ENCODE data around the gene DOCK1. TPM values are rescaled to one million over a fixed set of nuclear protein-coding genes. Genes with fewer than 3 reads are reported as not detected.

Gene DOCK1
- total RNA-seq, 1 experiment from 2014 or later: 40.0 TPM

DNA sequence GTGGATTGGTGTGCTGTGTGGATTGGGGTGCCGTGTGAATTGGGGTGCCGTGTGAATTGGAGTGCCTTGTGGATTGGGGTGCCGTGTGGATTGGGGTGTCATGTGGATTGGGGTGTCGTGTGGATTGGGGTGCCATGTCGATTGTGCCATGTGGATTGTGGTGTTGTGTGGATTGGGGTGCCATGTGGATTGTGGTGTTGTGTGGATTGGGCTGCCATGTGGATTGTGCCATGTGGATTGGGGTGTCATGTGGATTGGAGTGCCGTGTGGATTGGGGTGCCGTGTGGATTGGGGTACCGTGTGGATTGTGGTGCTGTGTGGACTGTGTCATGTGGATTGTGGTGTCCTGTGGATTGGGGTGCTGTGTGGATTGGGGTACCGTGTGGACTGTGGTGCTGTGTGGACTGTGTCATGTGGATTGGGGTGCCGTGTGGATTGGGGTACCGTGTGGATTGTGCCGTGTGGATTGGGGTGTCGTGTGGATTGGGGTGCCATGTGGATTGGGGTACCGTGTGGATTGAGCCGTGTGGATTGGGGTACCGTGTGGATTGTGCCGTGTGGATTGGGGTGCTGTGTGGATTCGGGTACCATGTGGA lies 523.3 kb downstream of the DOCK1 start:
- BruUV-seq (replicated peaks): no TSS peak
- CTCF ChIA-PET: no interaction called here
- H3K27me3 Mint-ChIP-seq (ENCODE audit: insufficient read depth, unreplicated experiment): no peaks in the 10 kb centered on the region
- no peak overlapping the region for H3K4me3 Mint-ChIP-seq (ENCODE audit: unreplicated experiment)
- no peak for DNase-seq (ENCODE audit: unreplicated experiment)
- POLR2A ChIA-PET: no interaction called here
- H3K4me1 Mint-ChIP-seq (ENCODE audit: insufficient read depth, unreplicated experiment): no peaks in the 10 kb centered on the region
- H3K27ac Mint-ChIP-seq (ENCODE audit: low read depth, unreplicated experiment): no peak overlapping the region
- intact Hi-C loops (cut with micrococcal nuclease): no loop called here
- H3K36me3 Mint-ChIP-seq (ENCODE audit: insufficient read depth, unreplicated experiment): peaks cover 19% of the 10 kb centered on the region
- TF ChIP-seq, protein P1, sequence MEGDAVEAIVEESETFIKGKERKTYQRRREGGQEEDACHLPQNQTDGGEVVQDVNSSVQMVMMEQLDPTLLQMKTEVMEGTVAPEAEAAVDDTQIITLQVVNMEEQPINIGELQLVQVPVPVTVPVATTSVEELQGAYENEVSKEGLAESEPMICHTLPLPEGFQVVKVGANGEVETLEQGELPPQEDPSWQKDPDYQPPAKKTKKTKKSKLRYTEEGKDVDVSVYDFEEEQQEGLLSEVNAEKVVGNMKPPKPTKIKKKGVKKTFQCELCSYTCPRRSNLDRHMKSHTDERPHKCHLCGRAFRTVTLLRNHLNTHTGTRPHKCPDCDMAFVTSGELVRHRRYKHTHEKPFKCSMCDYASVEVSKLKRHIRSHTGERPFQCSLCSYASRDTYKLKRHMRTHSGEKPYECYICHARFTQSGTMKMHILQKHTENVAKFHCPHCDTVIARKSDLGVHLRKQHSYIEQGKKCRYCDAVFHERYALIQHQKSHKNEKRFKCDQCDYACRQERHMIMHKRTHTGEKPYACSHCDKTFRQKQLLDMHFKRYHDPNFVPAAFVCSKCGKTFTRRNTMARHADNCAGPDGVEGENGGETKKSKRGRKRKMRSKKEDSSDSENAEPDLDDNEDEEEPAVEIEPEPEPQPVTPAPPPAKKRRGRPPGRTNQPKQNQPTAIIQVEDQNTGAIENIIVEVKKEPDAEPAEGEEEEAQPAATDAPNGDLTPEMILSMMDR (IDR thresholded peaks at IDR 0.05; ENCODE audit: unreplicated experiment): no peak
- H3K9me3 Mint-ChIP-seq (ENCODE audit: unreplicated experiment): no peaks in the 10 kb centered on the region

DNA sequence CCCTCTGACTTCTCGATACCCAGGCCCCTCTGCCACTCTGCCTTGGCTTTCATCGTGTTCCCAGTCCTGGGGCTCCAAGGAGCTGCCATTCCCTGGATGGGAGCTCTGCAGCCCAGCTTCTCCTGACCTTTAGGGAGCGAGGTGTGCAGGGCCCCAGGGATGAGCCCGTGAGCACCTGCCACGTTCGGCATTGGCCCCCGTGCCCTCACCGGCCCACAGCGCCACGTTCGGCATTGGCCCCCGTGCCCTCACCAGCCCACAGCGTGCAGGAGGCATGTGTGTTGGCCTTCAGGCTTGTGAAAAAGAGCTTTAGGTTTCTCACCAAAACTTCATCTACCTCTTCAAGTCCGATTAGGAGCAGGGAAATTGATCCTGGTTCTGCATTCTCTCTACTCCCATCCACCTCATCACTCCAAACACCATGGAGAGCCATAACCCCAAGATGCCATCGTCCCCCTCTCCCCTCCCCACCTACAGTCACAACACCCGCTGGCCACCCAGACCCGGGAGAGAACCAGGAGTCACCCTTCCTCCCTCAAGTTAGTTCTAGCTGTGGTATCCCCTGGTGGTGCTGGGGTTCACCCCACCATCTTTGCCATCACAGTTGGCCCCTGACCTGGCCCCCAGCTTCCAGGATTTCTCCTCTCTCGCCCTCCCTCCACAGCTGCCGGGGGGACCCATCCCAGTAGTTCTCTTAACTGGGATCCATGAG lies 524.5 kb downstream of the DOCK1 start:
- no peaks in the 10 kb centered on the region for H3K9me3 Mint-ChIP-seq (ENCODE audit: unreplicated experiment)
- TF ChIP-seq, protein P1 (IDR thresholded peaks at IDR 0.05; ENCODE audit: unreplicated experiment): no peak
- POLR2A ChIA-PET: no interaction called here
- DNase-seq (ENCODE audit: unreplicated experiment): no peak
- no peaks in the 10 kb centered on the region for H3K27me3 Mint-ChIP-seq (ENCODE audit: insufficient read depth, unreplicated experiment)
- H3K4me3 Mint-ChIP-seq (ENCODE audit: unreplicated experiment): no peak overlapping the region
- no peak overlapping the region for H3K27ac Mint-ChIP-seq (ENCODE audit: low read depth, unreplicated experiment)
- no peaks in the 10 kb centered on the region for H3K4me1 Mint-ChIP-seq (ENCODE audit: insufficient read depth, unreplicated experiment)
- CTCF ChIA-PET: no interaction called here
- H3K36me3 Mint-ChIP-seq (ENCODE audit: insufficient read depth, unreplicated experiment): peaks cover 11% of the 10 kb centered on the region
- no TSS peak for BruUV-seq (replicated peaks)
- intact Hi-C loops (cut with micrococcal nuclease): no loop called here

DNA sequence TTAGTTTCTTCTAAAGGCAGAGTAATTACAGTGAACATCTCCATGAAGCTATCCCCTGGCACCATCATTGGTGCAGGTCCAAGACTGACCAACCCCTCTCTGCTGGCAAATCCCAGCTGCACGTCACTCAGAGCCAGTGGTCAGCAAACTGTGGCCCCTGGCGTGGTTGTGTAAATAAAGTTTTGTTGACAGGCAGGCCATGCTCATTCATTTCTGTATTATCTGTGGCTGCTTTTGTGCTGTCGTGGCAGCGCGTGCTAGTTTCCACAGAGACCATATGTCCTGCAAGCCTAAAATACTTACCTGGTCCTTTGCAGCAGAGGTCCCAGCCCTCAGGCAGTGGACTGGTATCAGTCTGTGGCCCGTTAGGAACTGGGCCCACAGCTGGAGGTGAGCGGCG lies 526.3 kb downstream of the DOCK1 start:
- Mint-ChIP-seq H3K4me3 (ENCODE audit: unreplicated experiment) (no peak overlapping the region), H3K36me3 (ENCODE audit: insufficient read depth, unreplicated experiment) (peaks cover 5% of the 10 kb centered on the region), H3K27ac (ENCODE audit: low read depth, unreplicated experiment) (no peak overlapping the region), H3K4me1 (ENCODE audit: insufficient read depth, unreplicated experiment) (no peaks in the 10 kb centered on the region), H3K9me3 (ENCODE audit: unreplicated experiment) (no peaks in the 10 kb centered on the region), H3K27me3 (ENCODE audit: insufficient read depth, unreplicated experiment) (no peaks in the 10 kb centered on the region)
- BruUV-seq (replicated peaks): no TSS peak
- TF ChIP-seq, protein P1 (IDR thresholded peaks at IDR 0.05; ENCODE audit: unreplicated experiment): no peak
- POLR2A ChIA-PET: no interaction called here
- DNase-seq (ENCODE audit: unreplicated experiment): no peak
- intact Hi-C loops (cut with micrococcal nuclease): no loop called here
- CTCF ChIA-PET: interaction anchor here (0.5 kb wide), 1 partner anchor 35 kb away, joined by 3 read pairs; no protein-coding TSS in a partner anchor

DNA sequence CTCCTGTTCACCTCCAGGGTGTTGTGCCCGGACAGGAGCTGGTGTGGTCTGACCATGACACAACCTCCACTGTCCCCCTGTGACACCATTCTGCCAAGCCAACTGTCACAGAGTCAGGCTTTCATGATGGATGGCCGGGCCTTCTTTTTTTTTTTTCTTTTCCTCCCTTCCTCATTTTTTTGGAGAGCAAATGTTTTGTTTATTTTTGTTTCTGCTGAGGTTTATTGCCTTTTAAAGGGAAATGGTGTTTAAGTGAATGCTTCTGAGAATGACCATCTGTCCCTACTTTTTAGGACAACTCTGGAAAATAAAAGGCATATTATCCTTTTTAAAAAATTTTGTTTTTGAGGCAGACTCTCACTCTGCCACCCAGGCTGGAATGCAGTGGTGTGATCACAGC lies 528.8 kb downstream of the DOCK1 start:
- no peak overlapping the region for H3K4me3 Mint-ChIP-seq (ENCODE audit: unreplicated experiment)
- TF ChIP-seq, protein P1 (IDR thresholded peaks at IDR 0.05; ENCODE audit: unreplicated experiment): no peak
- no TSS peak for BruUV-seq (replicated peaks)
- POLR2A ChIA-PET: no interaction called here
- intact Hi-C loops (cut with micrococcal nuclease): no loop called here
- no peaks in the 10 kb centered on the region for H3K9me3 Mint-ChIP-seq (ENCODE audit: unreplicated experiment)
- CTCF ChIA-PET: no interaction called here
- no peaks in the 10 kb centered on the region for H3K4me1 Mint-ChIP-seq (ENCODE audit: insufficient read depth, unreplicated experiment)
- DNase-seq (ENCODE audit: unreplicated experiment): no peak
- H3K27me3 Mint-ChIP-seq (ENCODE audit: insufficient read depth, unreplicated experiment): no peaks in the 10 kb centered on the region
- H3K36me3 Mint-ChIP-seq (ENCODE audit: insufficient read depth, unreplicated experiment): peaks cover 7% of the 10 kb centered on the region
- H3K27ac Mint-ChIP-seq (ENCODE audit: low read depth, unreplicated experiment): no peak overlapping the region
